Activated T-cell treated with anti-CD3 and anti-CD28 coated beads, Interleukin-2, amount 50 U/mL, for 24 hours (primary cell): ENCODE data around the gene NUP133.
A peak's percentile ranks its signal among the peaks of the same experiment; 100 is the strongest.

Source experiments
- DNase-seq: peaks from one replicate; pipeline ENCODE4 v3.0.0-alpha.2; 2020
- H3K27ac Mint-ChIP-seq: 2 replicates; pipeline ENCODE4 v1.8.0; 2020; ENCODE audit warnings: mild to moderate bottlenecking, mixed read lengths
- H3K27me3 Mint-ChIP-seq: 2 replicates; pipeline ENCODE4 v1.8.0; 2020; ENCODE audit warnings: mixed read lengths
- H3K36me3 Mint-ChIP-seq: 2 replicates; pipeline ENCODE4 v1.8.0; 2020; ENCODE audit warnings: low read depth, mixed read lengths
- H3K4me1 Mint-ChIP-seq: 2 replicates; pipeline ENCODE4 v1.8.0; 2020; ENCODE audit warnings: low read depth, mixed read lengths
- H3K4me3 Mint-ChIP-seq: 2 replicates; pipeline ENCODE4 v1.8.0; 2020; ENCODE audit warnings: mild to moderate bottlenecking, moderate library complexity, mixed read lengths
- H3K9me3 Mint-ChIP-seq: 2 replicates; pipeline ENCODE4 v1.8.0; 2020; ENCODE audit warnings: mixed read lengths

NUP133 gene

DNA sequence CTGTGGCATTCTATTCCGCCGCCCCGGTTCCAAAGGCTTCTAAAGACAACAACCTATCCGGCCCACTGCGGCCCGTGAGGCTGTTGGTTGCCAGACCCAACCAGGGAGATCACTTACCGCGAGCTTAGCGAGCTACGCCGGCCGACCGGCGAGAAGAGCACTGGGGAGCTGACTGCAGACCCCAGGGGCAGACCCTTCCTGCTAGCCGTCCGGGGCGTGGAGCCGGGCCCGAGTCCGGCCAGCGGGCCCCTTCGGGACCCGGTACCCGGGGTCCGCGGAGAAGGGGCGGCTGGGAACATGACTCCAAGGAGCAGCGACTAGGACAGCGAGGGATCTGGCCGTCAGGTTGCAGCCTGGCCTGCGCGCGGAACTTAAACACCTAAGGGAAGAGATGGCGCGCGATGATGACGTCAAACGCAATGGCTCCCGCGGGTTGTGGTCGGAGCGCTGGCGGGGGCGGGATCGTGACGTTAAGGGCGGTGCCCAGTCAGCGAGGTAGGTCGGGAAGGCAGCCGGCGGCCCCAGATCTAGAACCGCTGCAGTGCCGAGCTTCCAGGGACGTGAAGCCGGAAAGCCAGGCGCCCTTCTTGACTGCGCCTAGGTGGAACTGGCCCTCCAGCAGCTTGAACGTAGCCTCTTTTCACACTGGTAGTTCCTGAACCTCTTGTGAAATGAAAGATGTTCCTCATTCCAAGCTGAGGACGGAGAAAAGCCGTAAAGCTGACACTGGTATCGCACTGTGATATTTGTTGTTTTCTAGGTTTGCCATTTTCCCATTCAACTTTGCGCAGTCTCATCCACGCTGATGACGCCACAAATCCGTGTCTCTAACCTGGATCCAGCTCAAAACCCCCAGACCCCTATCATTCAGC is at the start of gene NUP133:
TSS of gene NUP133 (minus strand) at position 391 of the 872 bp plus-strand sequence. CDS start at position 299, 92 bp downstream.
- Mint-ChIP-seq H3K27me3 (no peaks in the 10 kb centered on the region), H3K9me3 (no peaks in the 10 kb centered on the region), H3K27ac (peak within 1 kb of the TSS; percentile 95), H3K4me3 (peak within 1 kb of the TSS; percentile 91), H3K36me3 (peaks cover 27% of the 10 kb centered on the region), H3K4me1 (peaks cover 39% of the 10 kb centered on the region)
- peak; percentile 99 for DNase-seq

GRCh38 chr1:229557200-229557850 is 49.2 kb upstream of the NUP133 start:
- DNase-seq, result no peak
- Mint-ChIP-seq H3K27me3 (no peaks in the 10 kb centered on the region), H3K36me3 (peaks cover 29% of the 10 kb centered on the region), H3K4me1 (peaks cover 52% of the 10 kb centered on the region), H3K9me3 (no peaks in the 10 kb centered on the region), H3K27ac (peak overlapping the region; percentile 87), H3K4me3 (peak overlapping the region; percentile 87)

- no peaks in the 10 kb centered on the region for H3K9me3 Mint-ChIP-seq
Measured at GRCh38 chr1:229554886-229555621, 46.9 kb upstream of the NUP133 start.

DNA sequence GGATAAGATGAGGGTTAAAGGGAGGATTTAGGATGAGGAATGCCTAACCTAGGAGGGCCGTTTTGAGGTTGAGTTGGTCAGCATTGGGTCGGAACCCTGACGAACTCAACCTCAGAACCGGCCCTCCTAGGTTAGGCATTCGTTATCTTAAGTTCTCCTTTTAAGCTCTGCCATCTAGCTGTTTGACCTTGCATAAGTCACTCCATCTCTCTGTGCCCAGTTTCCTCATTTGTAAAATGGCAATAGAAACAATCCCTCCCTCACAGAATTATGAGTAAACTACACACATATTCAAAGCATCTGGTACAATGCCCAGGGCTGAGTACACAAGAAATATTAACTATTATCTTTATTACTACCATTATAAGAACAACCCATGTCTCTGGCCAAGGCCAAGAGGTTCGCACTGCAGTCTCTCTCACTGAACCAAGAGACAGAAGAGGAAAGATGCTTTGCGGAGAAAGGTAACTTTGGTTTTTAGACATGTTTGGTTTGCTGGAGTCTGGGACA is 45.5 kb upstream of the NUP133 start:
- no peak for DNase-seq
- Mint-ChIP-seq H3K27me3 (no peaks in the 10 kb centered on the region), H3K36me3 (peaks cover 40% of the 10 kb centered on the region), H3K4me1 (peaks cover 49% of the 10 kb centered on the region), H3K27ac (peak overlapping the region; percentile 11), H3K9me3 (no peaks in the 10 kb centered on the region), H3K4me3 (no peak overlapping the region)

More at GRCh38 chr1:229554886-229555621, 46.9 kb upstream of the NUP133 start:
- no peaks in the 10 kb centered on the region for H3K27me3 Mint-ChIP-seq
- H3K4me1 Mint-ChIP-seq, result peaks cover 54% of the 10 kb centered on the region
- peak overlapping the region; percentile 41 for H3K27ac Mint-ChIP-seq
- peaks cover 29% of the 10 kb centered on the region for H3K36me3 Mint-ChIP-seq
- no peak for DNase-seq
- no peak overlapping the region for H3K4me3 Mint-ChIP-seq

GRCh38 chr1:229552732-229553131 is 44.6 kb upstream of the NUP133 start:
- Mint-ChIP-seq H3K4me1 (peaks cover 49% of the 10 kb centered on the region), H3K27me3 (no peaks in the 10 kb centered on the region), H3K27ac (no peak overlapping the region), H3K4me3 (no peak overlapping the region), H3K36me3 (peaks cover 48% of the 10 kb centered on the region), H3K9me3 (no peaks in the 10 kb centered on the region)
- DNase-seq, result no peak

GRCh38 chr1:229550812-229551567 is 42.8 kb upstream of the NUP133 start:
- Mint-ChIP-seq H3K9me3 (no peaks in the 10 kb centered on the region), H3K27me3 (no peaks in the 10 kb centered on the region), H3K27ac (peak overlapping the region; percentile 0), H3K4me3 (no peak overlapping the region), H3K4me1 (peaks cover 35% of the 10 kb centered on the region), H3K36me3 (peaks cover 47% of the 10 kb centered on the region)
- no peak for DNase-seq

- H3K4me1 Mint-ChIP-seq, result peaks cover 31% of the 10 kb centered on the region
- no peaks in the 10 kb centered on the region for H3K9me3 Mint-ChIP-seq
- no peaks in the 10 kb centered on the region for H3K27me3 Mint-ChIP-seq
- no peak for DNase-seq
- no peak overlapping the region for H3K4me3 Mint-ChIP-seq
- peak overlapping the region; percentile 7 for H3K27ac Mint-ChIP-seq
- H3K36me3 Mint-ChIP-seq, result peaks cover 65% of the 10 kb centered on the region
Measured at GRCh38 chr1:229547542-229547941, 39.4 kb upstream of the NUP133 start.

GRCh38 chr1:229544587-229544986 is 36.4 kb upstream of the NUP133 start:
- H3K36me3 Mint-ChIP-seq, result peaks cover 84% of the 10 kb centered on the region
- H3K27ac Mint-ChIP-seq, result peak overlapping the region; percentile 24
- no peaks in the 10 kb centered on the region for H3K27me3 Mint-ChIP-seq
- DNase-seq, result no peak
- H3K4me1 Mint-ChIP-seq, result peaks cover 32% of the 10 kb centered on the region
- H3K4me3 Mint-ChIP-seq, result no peak overlapping the region
- H3K9me3 Mint-ChIP-seq, result no peaks in the 10 kb centered on the region

DNA sequence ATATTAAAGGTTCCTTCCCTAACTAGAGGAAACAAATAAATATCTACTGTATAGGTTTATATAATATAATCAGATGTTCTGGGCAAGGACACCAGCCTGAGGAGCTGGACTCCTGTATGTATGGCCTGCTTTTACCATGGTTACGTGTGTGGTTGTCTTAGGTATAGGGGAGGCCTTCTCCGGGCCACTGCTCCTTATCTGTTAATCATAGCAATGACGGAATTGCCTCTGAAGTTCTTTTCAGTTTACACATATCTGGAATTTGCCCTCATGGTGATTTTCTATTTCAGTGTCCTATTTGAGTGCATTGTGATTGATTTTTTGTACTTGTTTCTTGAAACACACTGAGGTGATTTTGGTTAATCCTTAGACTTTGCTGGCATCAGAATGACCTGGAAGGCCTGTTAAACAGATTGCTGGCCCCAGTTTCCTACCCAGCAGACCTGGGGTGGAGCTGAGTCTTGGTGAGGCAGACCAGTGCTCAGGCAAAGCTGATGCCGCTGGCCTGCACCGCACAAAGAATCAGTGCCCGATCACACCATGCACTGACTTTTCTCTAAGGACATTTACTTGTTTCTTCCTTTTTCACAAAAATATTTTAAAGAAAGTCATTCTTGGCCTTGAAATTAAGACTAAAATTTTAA is 31.8 kb upstream of the NUP133 start:
- Mint-ChIP-seq H3K9me3 (no peaks in the 10 kb centered on the region), H3K27ac (no peak overlapping the region), H3K36me3 (peaks cover 89% of the 10 kb centered on the region), H3K4me3 (no peak overlapping the region), H3K27me3 (no peaks in the 10 kb centered on the region), H3K4me1 (peaks cover 33% of the 10 kb centered on the region)
- no peak for DNase-seq

DNA sequence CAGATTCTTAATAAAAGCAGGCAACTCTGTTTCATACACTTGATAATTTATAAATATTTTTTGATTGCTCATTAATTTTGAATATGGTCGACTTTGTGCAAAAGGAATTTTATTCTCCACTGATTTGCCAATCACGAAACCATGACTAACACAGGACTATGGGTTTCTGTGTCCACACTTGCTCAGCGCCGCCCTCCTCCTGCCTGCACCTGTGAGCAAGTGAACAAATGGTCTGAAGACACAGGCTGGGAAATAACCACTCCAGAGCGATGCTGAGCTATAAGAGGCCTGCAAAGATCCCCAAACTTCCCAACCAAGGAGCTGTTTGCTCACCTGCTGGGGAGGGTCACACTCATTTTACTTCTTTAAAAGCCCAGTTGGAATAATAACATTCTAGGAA is 30.8 kb upstream of the NUP133 start:
- no peaks in the 10 kb centered on the region for H3K27me3 Mint-ChIP-seq

DNA sequence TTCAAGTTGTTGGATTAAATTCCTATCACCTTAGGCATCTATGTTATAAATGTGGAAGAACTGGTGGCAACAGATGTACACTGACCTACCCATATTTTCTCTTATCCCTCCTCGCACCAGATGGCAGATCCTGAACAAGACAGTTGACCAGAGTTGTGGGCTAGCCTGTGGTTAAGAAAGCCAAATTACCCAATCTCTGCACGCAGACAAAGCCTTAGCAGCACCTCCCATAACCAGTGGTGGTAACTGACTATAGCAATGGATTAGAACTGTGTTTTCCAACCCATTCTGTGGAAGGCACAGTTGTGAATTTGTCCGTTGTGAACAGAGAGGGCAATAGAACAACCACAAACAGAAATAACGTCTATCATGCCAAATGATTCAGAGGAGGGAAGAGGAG is 29.8 kb upstream of the NUP133 start:
- Mint-ChIP-seq H3K27ac (peak overlapping the region; percentile 60), H3K27me3 (no peaks in the 10 kb centered on the region), H3K9me3 (no peaks in the 10 kb centered on the region), H3K36me3 (peaks cover 82% of the 10 kb centered on the region), H3K4me1 (peaks cover 15% of the 10 kb centered on the region), H3K4me3 (no peak overlapping the region)
- no peak for DNase-seq

More for the DNA sequence above, 30.8 kb upstream of the NUP133 start:
- H3K36me3 Mint-ChIP-seq, result peaks cover 82% of the 10 kb centered on the region
- no peak overlapping the region for H3K4me3 Mint-ChIP-seq
- no peak for DNase-seq
- no peaks in the 10 kb centered on the region for H3K9me3 Mint-ChIP-seq
- H3K4me1 Mint-ChIP-seq, result peaks cover 25% of the 10 kb centered on the region
- peak overlapping the region; percentile 50 for H3K27ac Mint-ChIP-seq

DNA sequence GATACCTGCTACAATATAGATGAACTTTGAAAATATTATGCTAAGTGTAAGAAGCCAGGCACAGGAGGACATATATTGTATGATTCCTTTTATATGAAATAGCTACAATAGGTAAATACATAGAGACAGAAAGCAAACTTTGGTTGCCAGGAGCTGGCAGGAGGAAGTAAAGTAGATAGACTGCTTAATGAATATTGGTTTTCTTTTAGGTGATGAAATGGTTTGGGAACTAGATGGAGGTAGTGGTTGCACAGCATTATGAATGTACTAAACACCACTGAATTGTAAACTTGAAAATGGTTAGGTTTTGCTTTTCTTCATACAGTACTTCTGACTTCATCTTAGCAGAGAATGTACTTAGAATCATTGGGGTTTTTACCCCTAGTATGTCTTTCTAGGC is 28.8 kb upstream of the NUP133 start:
- no peaks in the 10 kb centered on the region for H3K9me3 Mint-ChIP-seq
- no peaks in the 10 kb centered on the region for H3K27me3 Mint-ChIP-seq
- H3K36me3 Mint-ChIP-seq, result peaks cover 78% of the 10 kb centered on the region
- no peak overlapping the region for H3K27ac Mint-ChIP-seq
- H3K4me3 Mint-ChIP-seq, result no peak overlapping the region
- DNase-seq, result no peak
- H3K4me1 Mint-ChIP-seq, result peaks cover 7% of the 10 kb centered on the region

- no peak overlapping the region for H3K27ac Mint-ChIP-seq
- H3K27me3 Mint-ChIP-seq, result no peaks in the 10 kb centered on the region
- no peaks in the 10 kb centered on the region for H3K9me3 Mint-ChIP-seq
- H3K36me3 Mint-ChIP-seq, result peaks cover 83% of the 10 kb centered on the region
- DNase-seq, result no peak
- H3K4me3 Mint-ChIP-seq, result no peak overlapping the region
- H3K4me1 Mint-ChIP-seq, result peaks cover 5% of the 10 kb centered on the region
Measured at GRCh38 chr1:229535230-229535629, 27.1 kb upstream of the NUP133 start.
